ENCODE results near the gene TRNP1. TPM values are rescaled to one million over a fixed set of nuclear protein-coding genes. Genes with fewer than 3 reads are reported as not detected.

TRNP1 gene
- total and polyA plus RNA-seq, 10 of the 15 experiments (the other 5 are each of a cell fraction or from before 2014, with no cell fraction given): 0.13 TPM; not detected in 9

- Histone ChIP-seq H4K20me1 (ENCODE audit: control insufficient read depth, insufficient read depth) (no peaks in the 10 kb centered on the region), H3K27me3 (replicated peaks in 1 of 2; ENCODE audit: control insufficient read depth in 2 of 2, insufficient read depth in 2 of 2, low read length in 1 of 2) (no peaks in the 10 kb centered on the region), H3K4me2 (ENCODE audit: control insufficient read depth, insufficient read depth) (no peak overlapping the region), H3K9ac (ENCODE audit: control insufficient read depth, insufficient read depth, low read length) (no peak overlapping the region), H3K79me2 (ENCODE audit: control insufficient read depth, insufficient read depth, low read length) (no peaks in the 10 kb centered on the region), H3K36me3 (ENCODE audit: control insufficient read depth in 2 of 2, insufficient read depth in 2 of 2, low read length in 1 of 2) (no peaks in the 10 kb centered on the region), H3K27ac (ENCODE audit: control insufficient read depth, insufficient read depth) (no peak overlapping the region), H3K4me1 (ENCODE audit: control insufficient read depth, insufficient read depth, low read length) (no peaks in the 10 kb centered on the region), H3K9me3 (replicated peaks; ENCODE audit: control insufficient read depth, insufficient read depth, low read length) (no peaks in the 10 kb centered on the region), H2AFZ (ENCODE audit: control insufficient read depth, low read depth, low read length) (no peak overlapping the region), H3K4me3 (no peak overlapping the region)
- no peak for DNase-seq (ENCODE audit: low read depth, low spot score)
- no peak for ATAC-seq
- intact Hi-C loops (cut with micrococcal nuclease; ENCODE audit: unreplicated experiment): no loop called here
- RAD21 ChIA-PET (ENCODE audit: unreplicated experiment): no interaction called here
- POLR2A ChIA-PET: no interaction called here
- no peak for TF ChIP-seq BCLAF1 (IDR thresholded peaks at IDR 0.05)
- no peak for TF ChIP-seq RFX5 (IDR thresholded peaks at IDR 0.05; ENCODE audit: low read depth, low read length)
- no peak for TF ChIP-seq NFIC (IDR thresholded peaks at IDR 0.05; ENCODE audit: low read depth, low read length)
- TF ChIP-seq USF2 (IDR thresholded peaks at IDR 0.05; ENCODE audit: borderline replicate concordance, low read depth, low read length): no peak
- TF ChIP-seq MTA2 (IDR thresholded peaks at IDR 0.05; ENCODE audit: low read depth): no peak
- TF ChIP-seq MXI1 (IDR thresholded peaks at IDR 0.05; ENCODE audit: low read depth, low read length): no peak
- no peak for TF ChIP-seq HCFC1 (IDR thresholded peaks at IDR 0.05; ENCODE audit: low read length)
- TF ChIP-seq RELA (IDR thresholded peaks at IDR 0.05; ENCODE audit: borderline replicate concordance, partially characterized antibody): no peak
- TF ChIP-seq SREBF2 (IDR thresholded peaks at IDR 0.05; ENCODE audit: low read length): no peak
- no peak for TF ChIP-seq STAT3 (IDR thresholded peaks at IDR 0.05; ENCODE audit: low read depth, low read length)
- SMC1A ChIA-PET (ENCODE audit: uncharacterized antibody, unreplicated experiment): interaction anchor here (1.0 kb wide), 1 partner anchor 9 kb away, joined by 4 read pairs; no protein-coding TSS in a partner anchor
- in situ Hi-C loops (cut with MboI): no loop called here
- no peak for FAIRE-seq
- 39% methylated on average over 4 of the region's 4 CpGs for WGBS (ENCODE audit: insufficient coverage, insufficient replicate concordance, low lambda C conversion rate, missing lambda C conversion rate)
- CTCF ChIA-PET: interaction anchor here (1.5 kb wide), 1 partner anchor 20 kb away, joined by 6 read pairs; no protein-coding TSS in a partner anchor
- BruUV-seq (replicated peaks): no TSS peak
Measured at GRCh38 chr1:27025718-27026117, 32.2 kb downstream of the TRNP1 start.

Measured in GM12878 (cell line).